ENCODE measurements around the gene C2CD2L. TPM values are rescaled to one million over a fixed set of nuclear protein-coding genes. Genes with fewer than 3 reads are reported as not detected.

Gene C2CD2L
- total and polyA plus RNA-seq, 2 of the 13 experiments (the other 11 are each of a cell fraction or from before 2014, with no cell fraction given): 3.7 to 5.5 TPM

DNA sequence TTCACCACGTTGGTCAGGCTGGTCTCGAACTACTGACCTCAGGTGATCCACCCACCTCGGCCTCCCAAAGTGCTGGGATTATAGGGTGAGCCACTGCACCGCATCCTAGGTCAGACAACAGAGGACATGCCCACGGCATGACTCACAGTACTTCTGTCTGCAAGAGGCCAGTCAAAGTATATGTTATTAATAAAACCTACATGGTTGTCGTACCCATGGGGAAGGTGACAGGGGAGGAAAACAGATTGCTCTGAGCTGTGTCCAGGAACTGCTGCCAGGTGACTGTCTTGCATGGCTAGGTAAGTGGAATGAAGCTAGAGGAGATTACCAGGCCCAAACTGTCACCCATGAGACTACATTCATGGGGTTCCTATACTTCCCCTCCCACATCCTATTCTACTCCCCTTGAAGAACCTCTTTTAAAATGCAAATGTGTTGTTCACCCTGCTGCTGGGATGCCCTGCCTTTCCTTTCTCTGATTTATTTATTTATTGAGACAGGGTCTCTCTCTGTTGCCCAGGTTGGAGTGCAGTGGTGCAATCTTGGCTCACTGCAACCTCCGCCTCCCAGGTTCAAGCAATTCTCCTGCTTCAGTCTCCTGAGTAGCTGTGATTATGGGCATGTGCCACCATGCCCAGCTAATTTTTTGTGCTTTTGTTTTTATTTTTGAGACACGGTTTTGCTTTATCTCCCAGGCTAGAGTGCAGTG lies 59.4 kb downstream of the C2CD2L start (continued):
- no peak for TF ChIP-seq ZNF563 (CRISPR knock-in tag; IDR thresholded peaks at IDR 0.05)
- TF ChIP-seq ZFP41 (CRISPR knock-in tag; IDR thresholded peaks at IDR 0.05; ENCODE audit: borderline replicate concordance): no peak
- TF ChIP-seq HCFC1 (IDR thresholded peaks at IDR 0.05; ENCODE audit: low read depth, low read length): no peak
- TF ChIP-seq, protein P1, sequence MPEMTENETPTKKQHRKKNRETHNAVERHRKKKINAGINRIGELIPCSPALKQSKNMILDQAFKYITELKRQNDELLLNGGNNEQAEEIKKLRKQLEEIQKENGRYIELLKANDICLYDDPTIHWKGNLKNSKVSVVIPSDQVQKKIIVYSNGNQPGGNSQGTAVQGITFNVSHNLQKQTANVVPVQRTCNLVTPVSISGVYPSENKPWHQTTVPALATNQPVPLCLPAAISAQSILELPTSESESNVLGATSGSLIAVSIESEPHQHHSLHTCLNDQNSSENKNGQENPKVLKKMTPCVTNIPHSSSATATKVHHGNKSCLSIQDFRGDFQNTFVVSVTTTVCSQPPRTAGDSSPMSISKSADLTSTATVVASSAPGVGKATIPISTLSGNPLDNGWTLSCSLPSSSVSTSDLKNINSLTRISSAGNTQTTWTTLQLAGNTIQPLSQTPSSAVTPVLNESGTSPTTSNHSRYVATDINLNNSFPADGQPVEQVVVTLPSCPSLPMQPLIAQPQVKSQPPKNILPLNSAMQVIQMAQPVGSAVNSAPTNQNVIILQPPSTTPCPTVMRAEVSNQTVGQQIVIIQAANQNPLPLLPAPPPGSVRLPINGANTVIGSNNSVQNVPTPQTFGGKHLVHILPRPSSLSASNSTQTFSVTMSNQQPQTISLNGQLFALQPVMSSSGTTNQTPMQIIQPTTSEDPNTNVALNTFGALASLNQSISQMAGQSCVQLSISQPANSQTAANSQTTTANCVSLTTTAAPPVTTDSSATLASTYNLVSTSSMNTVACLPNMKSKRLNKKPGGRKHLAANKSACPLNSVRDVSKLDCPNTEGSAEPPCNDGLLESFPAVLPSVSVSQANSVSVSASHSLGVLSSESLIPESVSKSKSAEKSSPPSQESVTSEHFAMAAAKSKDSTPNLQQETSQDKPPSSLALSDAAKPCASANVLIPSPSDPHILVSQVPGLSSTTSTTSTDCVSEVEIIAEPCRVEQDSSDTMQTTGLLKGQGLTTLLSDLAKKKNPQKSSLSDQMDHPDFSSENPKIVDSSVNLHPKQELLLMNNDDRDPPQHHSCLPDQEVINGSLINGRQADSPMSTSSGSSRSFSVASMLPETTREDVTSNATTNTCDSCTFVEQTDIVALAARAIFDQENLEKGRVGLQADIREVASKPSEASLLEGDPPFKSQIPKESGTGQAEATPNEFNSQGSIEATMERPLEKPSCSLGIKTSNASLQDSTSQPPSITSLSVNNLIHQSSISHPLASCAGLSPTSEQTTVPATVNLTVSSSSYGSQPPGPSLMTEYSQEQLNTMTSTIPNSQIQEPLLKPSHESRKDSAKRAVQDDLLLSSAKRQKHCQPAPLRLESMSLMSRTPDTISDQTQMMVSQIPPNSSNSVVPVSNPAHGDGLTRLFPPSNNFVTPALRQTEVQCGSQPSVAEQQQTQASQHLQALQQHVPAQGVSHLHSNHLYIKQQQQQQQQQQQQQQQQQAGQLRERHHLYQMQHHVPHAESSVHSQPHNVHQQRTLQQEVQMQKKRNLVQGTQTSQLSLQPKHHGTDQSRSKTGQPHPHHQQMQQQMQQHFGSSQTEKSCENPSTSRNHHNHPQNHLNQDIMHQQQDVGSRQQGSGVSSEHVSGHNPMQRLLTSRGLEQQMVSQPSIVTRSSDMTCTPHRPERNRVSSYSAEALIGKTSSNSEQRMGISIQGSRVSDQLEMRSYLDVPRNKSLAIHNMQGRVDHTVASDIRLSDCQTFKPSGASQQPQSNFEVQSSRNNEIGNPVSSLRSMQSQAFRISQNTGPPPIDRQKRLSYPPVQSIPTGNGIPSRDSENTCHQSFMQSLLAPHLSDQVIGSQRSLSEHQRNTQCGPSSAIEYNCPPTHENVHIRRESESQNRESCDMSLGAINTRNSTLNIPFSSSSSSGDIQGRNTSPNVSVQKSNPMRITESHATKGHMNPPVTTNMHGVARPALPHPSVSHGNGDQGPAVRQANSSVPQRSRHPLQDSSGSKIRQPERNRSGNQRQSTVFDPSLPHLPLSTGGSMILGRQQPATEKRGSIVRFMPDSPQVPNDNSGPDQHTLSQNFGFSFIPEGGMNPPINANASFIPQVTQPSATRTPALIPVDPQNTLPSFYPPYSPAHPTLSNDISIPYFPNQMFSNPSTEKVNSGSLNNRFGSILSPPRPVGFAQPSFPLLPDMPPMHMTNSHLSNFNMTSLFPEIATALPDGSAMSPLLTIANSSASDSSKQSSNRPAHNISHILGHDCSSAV (CRISPR knock-in tag; IDR thresholded peaks at IDR 0.05; ENCODE audit: borderline replicate concordance): no peak

Measured in HepG2 (cell line).